Nephron progenitor cell (in vitro differentiated cells): ENCODE results near the gene PLEKHF1.

ENCODE experiments used
- DNase-seq: peaks from one replicate; pipeline ENCODE4 v3.0.0; 2021
- H3K27ac Mint-ChIP-seq: 2 replicates; pipeline ENCODE4 v1.8.0; 2021; ENCODE audit warnings: mild to moderate bottlenecking, moderate library complexity, mixed read lengths
- H3K27me3 Mint-ChIP-seq: 2 replicates; pipeline ENCODE4 v1.8.0; 2021; ENCODE audit warnings: mild to moderate bottlenecking, low read depth, mixed read lengths; ENCODE audit not compliant: poor library complexity
- H3K36me3 Mint-ChIP-seq: 2 replicates; pipeline ENCODE4 v1.8.0; 2021; ENCODE audit warnings: low read depth, mixed read lengths
- H3K4me1 Mint-ChIP-seq: 2 replicates; pipeline ENCODE4 v1.8.0; 2021; ENCODE audit warnings: mixed read lengths
- H3K4me3 Mint-ChIP-seq: 2 replicates; pipeline ENCODE4 v1.8.0; 2021; ENCODE audit warnings: mild to moderate bottlenecking, moderate library complexity, mixed read lengths
- H3K9me3 Mint-ChIP-seq: 2 replicates; pipeline ENCODE4 v1.8.0; 2021; ENCODE audit warnings: mild to moderate bottlenecking, moderate library complexity, mixed read lengths
- TF ChIP-seq, protein P1 (sequence below): fragments of 200-600 bp; sonication (generic); IDR thresholded peaks from 2 replicates; pipeline ENCODE4 v1.5.0; 2021; ENCODE audit warnings: antibody characterized with exemption

The PLEKHF1 gene

DNA sequence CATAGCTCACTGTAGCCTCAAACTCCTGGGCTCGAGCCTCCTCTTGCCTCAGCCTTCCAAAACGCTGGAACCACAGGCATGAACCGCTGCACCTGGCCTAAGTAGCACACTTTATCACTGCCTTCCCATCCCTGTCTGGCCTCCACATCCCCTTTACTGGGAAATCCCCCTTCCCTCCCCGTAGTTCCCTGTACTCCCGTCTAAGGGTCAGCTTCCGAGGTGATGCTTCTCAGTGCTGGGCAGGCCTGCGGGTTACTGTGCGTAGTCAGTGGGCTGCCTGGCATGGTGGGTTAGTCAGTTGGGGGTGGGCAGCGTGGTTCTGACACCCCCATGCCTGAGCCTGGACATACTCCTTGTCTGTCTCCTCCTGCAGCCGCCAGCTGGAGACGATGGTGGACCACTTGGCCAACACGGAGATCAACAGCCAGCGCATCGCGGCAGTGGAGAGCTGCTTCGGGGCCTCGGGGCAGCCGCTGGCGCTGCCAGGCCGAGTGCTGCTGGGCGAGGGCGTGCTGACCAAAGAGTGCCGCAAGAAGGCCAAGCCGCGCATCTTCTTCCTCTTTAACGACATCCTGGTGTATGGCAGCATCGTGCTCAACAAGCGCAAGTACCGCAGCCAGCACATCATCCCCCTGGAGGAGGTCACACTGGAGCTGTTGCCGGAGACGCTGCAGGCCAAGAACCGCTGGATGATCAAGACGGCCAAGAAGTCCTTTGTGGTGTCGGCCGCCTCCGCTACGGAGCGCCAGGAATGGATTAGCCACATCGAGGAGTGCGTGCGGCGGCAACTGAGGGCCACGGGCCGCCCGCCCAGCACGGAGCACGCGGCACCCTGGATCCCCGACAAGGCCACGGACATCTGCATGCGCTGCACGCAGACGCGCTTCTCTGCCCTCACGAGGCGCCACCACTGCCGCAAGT is 8.4 kb downstream of the PLEKHF1 start:
- Mint-ChIP-seq H3K4me1 (peaks cover 38% of the 10 kb centered on the region), H3K27me3 (peaks cover 5% of the 10 kb centered on the region), H3K9me3 (no peaks in the 10 kb centered on the region), H3K27ac (no peak overlapping the region), H3K36me3 (no peaks in the 10 kb centered on the region), H3K4me3 (no peak overlapping the region)
- TF ChIP-seq, protein P1, sequence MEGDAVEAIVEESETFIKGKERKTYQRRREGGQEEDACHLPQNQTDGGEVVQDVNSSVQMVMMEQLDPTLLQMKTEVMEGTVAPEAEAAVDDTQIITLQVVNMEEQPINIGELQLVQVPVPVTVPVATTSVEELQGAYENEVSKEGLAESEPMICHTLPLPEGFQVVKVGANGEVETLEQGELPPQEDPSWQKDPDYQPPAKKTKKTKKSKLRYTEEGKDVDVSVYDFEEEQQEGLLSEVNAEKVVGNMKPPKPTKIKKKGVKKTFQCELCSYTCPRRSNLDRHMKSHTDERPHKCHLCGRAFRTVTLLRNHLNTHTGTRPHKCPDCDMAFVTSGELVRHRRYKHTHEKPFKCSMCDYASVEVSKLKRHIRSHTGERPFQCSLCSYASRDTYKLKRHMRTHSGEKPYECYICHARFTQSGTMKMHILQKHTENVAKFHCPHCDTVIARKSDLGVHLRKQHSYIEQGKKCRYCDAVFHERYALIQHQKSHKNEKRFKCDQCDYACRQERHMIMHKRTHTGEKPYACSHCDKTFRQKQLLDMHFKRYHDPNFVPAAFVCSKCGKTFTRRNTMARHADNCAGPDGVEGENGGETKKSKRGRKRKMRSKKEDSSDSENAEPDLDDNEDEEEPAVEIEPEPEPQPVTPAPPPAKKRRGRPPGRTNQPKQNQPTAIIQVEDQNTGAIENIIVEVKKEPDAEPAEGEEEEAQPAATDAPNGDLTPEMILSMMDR = no peak
- DNase-seq = no peak

DNA sequence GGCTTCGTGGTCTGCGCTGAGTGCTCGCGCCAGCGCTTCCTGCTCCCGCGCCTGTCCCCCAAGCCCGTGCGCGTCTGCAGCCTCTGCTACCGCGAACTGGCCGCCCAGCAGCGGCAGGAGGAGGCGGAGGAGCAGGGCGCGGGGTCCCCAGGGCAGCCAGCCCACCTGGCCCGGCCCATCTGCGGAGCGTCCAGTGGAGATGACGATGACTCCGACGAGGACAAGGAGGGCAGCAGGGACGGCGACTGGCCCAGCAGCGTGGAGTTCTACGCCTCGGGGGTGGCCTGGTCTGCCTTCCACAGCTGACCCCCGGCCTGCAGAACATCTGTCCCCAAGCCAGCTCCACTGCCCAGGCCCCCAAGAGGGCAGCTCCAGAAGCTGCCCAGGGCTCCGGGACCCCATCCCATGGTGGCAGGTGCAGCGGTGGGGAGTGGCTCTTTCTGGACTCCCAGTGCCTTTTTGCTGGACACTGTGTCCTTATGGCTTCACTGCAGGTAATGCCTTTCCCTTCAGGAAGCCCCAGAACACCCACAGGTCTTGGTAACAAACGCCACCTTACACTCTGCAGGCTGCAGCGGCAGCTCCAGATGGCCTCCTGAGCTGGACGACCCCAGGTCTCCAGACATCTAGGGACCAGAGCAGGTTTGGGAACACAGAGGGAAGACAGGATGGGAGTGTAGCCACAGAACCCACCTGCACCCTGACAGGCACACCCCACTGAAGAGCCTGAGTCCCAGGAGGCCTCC is 9.3 kb downstream of the PLEKHF1 start:
- H3K4me1 Mint-ChIP-seq = peaks cover 38% of the 10 kb centered on the region
- no peaks in the 10 kb centered on the region for H3K36me3 Mint-ChIP-seq
- H3K27ac Mint-ChIP-seq = no peak overlapping the region
- TF ChIP-seq, protein P1 = no peak
- H3K9me3 Mint-ChIP-seq = no peaks in the 10 kb centered on the region
- DNase-seq = no peak
- H3K4me3 Mint-ChIP-seq = no peak overlapping the region
- peaks cover 4% of the 10 kb centered on the region for H3K27me3 Mint-ChIP-seq

DNA sequence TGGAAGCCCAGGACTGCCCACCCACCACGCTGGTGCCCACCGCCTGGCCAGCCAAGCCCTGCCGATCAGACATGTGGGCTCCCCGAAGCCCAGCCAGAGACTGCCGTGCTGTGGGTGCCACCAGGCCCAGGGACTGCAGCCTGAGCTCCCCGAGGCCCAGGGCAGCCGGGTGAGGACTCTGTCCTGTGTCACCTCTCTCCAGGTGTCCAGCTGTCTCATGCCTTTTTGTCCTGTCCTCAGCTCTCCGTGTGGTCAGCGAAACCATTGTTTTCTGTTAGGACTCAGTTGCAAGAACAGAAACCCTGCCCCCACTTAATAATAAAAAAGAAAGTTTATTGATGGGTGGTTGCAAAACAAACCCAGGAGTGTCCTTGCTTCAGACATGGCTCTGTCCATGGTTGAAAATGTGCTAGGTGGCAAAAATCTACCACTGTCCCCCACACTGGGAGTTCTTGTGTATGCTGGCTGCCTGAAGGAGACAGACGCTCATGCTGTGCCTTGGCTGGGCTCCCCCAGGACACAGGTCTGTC is 9.9 kb downstream of the PLEKHF1 start:
- TF ChIP-seq, protein P1 = no peak
- Mint-ChIP-seq H3K36me3 (no peaks in the 10 kb centered on the region), H3K27me3 (peaks cover 4% of the 10 kb centered on the region), H3K4me1 (peaks cover 38% of the 10 kb centered on the region), H3K4me3 (no peak overlapping the region), H3K9me3 (no peaks in the 10 kb centered on the region), H3K27ac (no peak overlapping the region)
- DNase-seq = no peak

- DNase-seq = no peak
- Mint-ChIP-seq H3K27me3 (peaks cover 4% of the 10 kb centered on the region), H3K9me3 (no peaks in the 10 kb centered on the region), H3K36me3 (no peaks in the 10 kb centered on the region), H3K27ac (no peak overlapping the region), H3K4me3 (no peak overlapping the region), H3K4me1 (peaks cover 38% of the 10 kb centered on the region)
- TF ChIP-seq, protein P1 = no peak
These were observed 10.5 kb downstream of the PLEKHF1 start for GRCh38 chr19:29675650-29676186.

- TF ChIP-seq, protein P1 = no peak
- Mint-ChIP-seq H3K4me1 (peaks cover 38% of the 10 kb centered on the region), H3K27me3 (peaks cover 4% of the 10 kb centered on the region), H3K4me3 (no peak overlapping the region), H3K9me3 (no peaks in the 10 kb centered on the region), H3K36me3 (no peaks in the 10 kb centered on the region), H3K27ac (peak overlapping the region; percentile 71)
- DNase-seq = no peak
These were observed 11.3 kb downstream of the PLEKHF1 start for GRCh38 chr19:29676586-29676985.
